Vagina (tissue), 2 donors: Measurements from ENCODE around the gene NEK5. TPM values are rescaled to one million over a fixed set of nuclear protein-coding genes. Genes with fewer than 3 reads are reported as not detected.

Source experiments
- DNase-seq, 2 donors: peaks; one replicate each; pipeline ENCODE4 v3.0.0-alpha.2; 2017; ENCODE audit errors: extremely low spot score in 2 of 2
- H3K27ac ChIP-seq: fragments of 200-600 bp; sonication (generic); one replicate; pipeline ENCODE4 v1.5.1; 2019
- H3K27me3 ChIP-seq: fragments of 200-600 bp; sonication (generic); one replicate; pipeline ENCODE4 v1.5.1; 2019
- H3K36me3 ChIP-seq, 2 donors: fragments of 200-600 bp; sonication (generic); one replicate each; pipeline ENCODE4 v1.5.1; 2017 to 2019
- H3K4me1 ChIP-seq: fragments of 200-600 bp; sonication (generic); one replicate; pipeline ENCODE4 v1.5.1; 2019
- H3K4me3 ChIP-seq, 2 donors: fragments of 200-600 bp; sonication (generic); 1 replicate in 1 of 2; 2 replicates in 1 of 2; pipeline ENCODE4 v1.5.1; 2016 to 2019
- H3K9me3 ChIP-seq: fragments of 200-600 bp; sonication (generic); one replicate; pipeline ENCODE4 v1.5.1; 2019
- POLR2A ChIP-seq, 2 donors: fragments of 450-650 bp; IDR thresholded peaks; one replicate each; pipeline ENCODE4 v1.6.1; 2017; ENCODE audit warnings: antibody characterized with exemption in 2 of 2, mild to moderate bottlenecking in 2 of 2, moderate library complexity in 2 of 2
- POLR2AphosphoS5 ChIP-seq, 2 donors: sonication (generic); formaldehyde crosslinking; IDR thresholded peaks; one replicate each; pipeline ENCODE4 v1.9.0; 2017; ENCODE audit warnings: antibody characterized with exemption in 2 of 2, mild to moderate bottlenecking in 2 of 2, low read depth in 1 of 2; ENCODE audit not compliant: insufficient read depth in 1 of 2
- intact Hi-C: fragments of 100-400 bp; cut with DNase I; formaldehyde crosslinking; loops from one replicate; pipeline ENCODE4 v1.15.1; 2023
- total RNA-seq: library from RNA; depleted of rRNA; stranded (reverse); fragments of >200 nt; gene quantifications from one replicate; pipeline ENCODE4 v1.2.3, GENCODE V29; 2016
- TF ChIP-seq, protein P1 (sequence below), 3 experiments: fragments of 450-650 bp in 2 of 3; fragments of 200-600 bp in 1 of 3; sonication (generic) in 1 of 3; IDR thresholded peaks; one replicate each; pipeline ENCODE4 v1.5.1; 2017 to 2019; ENCODE audit warnings: antibody characterized with exemption in 3 of 3, mild to moderate bottlenecking in 2 of 3, moderate library complexity in 2 of 3

NEK5 gene
- total RNA-seq, 1 donor from 2014 or later, result 0.98 TPM

DNA sequence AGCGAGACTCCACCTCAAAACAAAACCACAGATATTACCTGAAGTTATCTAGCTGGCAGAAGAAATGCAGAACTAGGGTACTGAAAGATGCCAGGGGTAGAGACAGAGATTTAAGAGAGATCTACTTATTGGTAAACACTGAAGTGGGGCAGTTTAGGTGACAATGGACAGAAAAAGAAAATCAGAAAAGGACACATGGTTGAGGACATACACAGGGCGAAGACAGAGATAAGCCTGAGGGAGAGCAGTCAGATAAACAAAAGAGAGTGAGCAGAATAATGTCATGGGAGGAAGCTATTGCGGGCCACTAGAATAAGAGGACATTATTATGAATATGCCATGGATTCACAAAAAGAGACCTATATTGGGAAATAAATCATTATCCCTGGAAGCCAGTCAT lies 3.3 kb downstream of the NEK5 start:
- peaks cover 12% of the 10 kb centered on the region for H3K4me1 ChIP-seq
- H3K9me3 ChIP-seq, result no peaks in the 10 kb centered on the region
- H3K27ac ChIP-seq, result no peak overlapping the region
- no peak overlapping the region for H3K4me3 ChIP-seq
- DNase-seq, result no peak
- TF ChIP-seq, protein P1, sequence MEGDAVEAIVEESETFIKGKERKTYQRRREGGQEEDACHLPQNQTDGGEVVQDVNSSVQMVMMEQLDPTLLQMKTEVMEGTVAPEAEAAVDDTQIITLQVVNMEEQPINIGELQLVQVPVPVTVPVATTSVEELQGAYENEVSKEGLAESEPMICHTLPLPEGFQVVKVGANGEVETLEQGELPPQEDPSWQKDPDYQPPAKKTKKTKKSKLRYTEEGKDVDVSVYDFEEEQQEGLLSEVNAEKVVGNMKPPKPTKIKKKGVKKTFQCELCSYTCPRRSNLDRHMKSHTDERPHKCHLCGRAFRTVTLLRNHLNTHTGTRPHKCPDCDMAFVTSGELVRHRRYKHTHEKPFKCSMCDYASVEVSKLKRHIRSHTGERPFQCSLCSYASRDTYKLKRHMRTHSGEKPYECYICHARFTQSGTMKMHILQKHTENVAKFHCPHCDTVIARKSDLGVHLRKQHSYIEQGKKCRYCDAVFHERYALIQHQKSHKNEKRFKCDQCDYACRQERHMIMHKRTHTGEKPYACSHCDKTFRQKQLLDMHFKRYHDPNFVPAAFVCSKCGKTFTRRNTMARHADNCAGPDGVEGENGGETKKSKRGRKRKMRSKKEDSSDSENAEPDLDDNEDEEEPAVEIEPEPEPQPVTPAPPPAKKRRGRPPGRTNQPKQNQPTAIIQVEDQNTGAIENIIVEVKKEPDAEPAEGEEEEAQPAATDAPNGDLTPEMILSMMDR (IDR thresholded peaks at IDR 0.05), result no peak
- TF ChIP-seq POLR2A (IDR thresholded peaks at IDR 0.05) (no peak), POLR2AphosphoS5 (IDR thresholded peaks at IDR 0.05; ENCODE audit: insufficient read depth in 1 of 2, low read depth in 1 of 2) (no peak)
- intact Hi-C loops, result loop anchor here (5.0 to 10.0 kb wide), 3 partner anchors 131 to 311 kb away; no protein-coding TSS in a partner anchor
- no peaks in the 10 kb centered on the region for H3K36me3 ChIP-seq
- H3K27me3 ChIP-seq, result no peaks in the 10 kb centered on the region

DNA sequence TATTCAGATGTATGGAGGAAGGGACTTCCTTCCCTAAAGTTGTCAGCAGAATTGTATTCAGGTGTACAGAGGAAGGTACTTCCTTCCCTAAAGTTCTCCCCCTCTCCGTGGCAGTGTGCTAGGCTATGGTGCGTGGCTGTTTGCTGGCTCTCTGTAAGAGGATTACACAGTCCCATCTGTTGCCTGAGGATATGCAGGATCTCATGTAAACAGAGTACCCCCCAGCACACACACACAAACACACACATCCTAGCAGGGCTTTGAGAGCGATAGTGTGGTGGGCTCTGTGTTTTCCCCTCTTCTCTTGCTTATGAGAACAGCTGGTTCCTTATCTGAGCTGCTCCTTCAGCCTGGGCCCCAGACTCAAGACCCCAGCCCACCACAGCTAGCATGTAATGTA lies 10.3 kb downstream of the NEK5 start:
- no peaks in the 10 kb centered on the region for H3K36me3 ChIP-seq
- TF ChIP-seq POLR2A (IDR thresholded peaks at IDR 0.05) (no peak), POLR2AphosphoS5 (IDR thresholded peaks at IDR 0.05; ENCODE audit: insufficient read depth in 1 of 2, low read depth in 1 of 2) (no peak)
- TF ChIP-seq, protein P1 (IDR thresholded peaks at IDR 0.05), result no peak
- H3K4me3 ChIP-seq, result no peak overlapping the region
- H3K4me1 ChIP-seq, result no peaks in the 10 kb centered on the region
- no peak overlapping the region for H3K27ac ChIP-seq
- intact Hi-C loops, result no loop called here
- DNase-seq, result no peak
- no peaks in the 10 kb centered on the region for H3K9me3 ChIP-seq
- no peaks in the 10 kb centered on the region for H3K27me3 ChIP-seq

DNA sequence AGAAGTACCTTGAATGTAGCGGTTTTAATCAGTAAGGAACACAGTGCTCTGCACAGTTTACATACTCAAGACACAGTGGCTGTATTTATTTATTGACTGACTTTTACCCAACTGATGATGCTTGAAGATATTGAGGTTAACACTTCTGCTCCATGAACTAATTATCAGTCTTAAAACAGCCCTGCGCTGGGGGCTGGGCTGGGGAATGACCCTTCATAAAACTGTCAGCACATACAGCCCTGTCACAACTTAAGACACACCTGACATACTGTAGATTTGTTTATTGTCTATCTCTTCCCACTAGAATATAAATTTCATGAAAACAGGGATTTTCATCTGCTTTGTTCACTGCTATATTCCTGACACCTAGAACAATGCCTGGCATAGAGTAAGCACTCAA lies 10.8 kb downstream of the NEK5 start:
- Histone ChIP-seq H3K9me3 (no peaks in the 10 kb centered on the region), H3K27ac (no peak overlapping the region), H3K4me3 (no peak overlapping the region), H3K27me3 (no peaks in the 10 kb centered on the region), H3K4me1 (no peaks in the 10 kb centered on the region), H3K36me3 (no peaks in the 10 kb centered on the region)
- TF ChIP-seq POLR2AphosphoS5 (IDR thresholded peaks at IDR 0.05; ENCODE audit: insufficient read depth in 1 of 2, low read depth in 1 of 2), result no peak
- TF ChIP-seq, protein P1 (IDR thresholded peaks at IDR 0.05), result no peak
- TF ChIP-seq POLR2A (IDR thresholded peaks at IDR 0.05), result no peak
- intact Hi-C loops, result no loop called here
- no peak for DNase-seq

DNA sequence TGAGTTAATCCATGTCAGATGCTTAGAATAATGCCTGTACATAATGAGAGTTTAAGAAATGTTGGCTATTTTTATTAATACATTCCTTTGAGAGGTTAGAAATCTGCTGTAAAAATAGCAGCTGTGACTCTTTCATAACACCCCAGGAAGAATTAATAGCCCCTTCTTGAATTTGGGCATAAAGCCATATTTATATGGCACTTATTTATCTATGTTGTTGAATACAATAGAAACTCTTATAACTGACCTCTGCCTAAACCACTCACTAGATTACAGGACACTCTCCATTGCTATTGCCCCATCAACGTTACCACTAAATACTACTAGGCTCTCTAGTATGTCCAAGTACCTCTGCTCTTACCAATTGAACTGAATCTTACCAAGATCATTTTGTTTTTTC lies 16.3 kb downstream of the NEK5 start:
- H3K27ac ChIP-seq, result no peak overlapping the region
- H3K36me3 ChIP-seq, result no peaks in the 10 kb centered on the region
- H3K27me3 ChIP-seq, result no peaks in the 10 kb centered on the region
- no peak for DNase-seq
- no peaks in the 10 kb centered on the region for H3K9me3 ChIP-seq
- TF ChIP-seq, protein P1 (IDR thresholded peaks at IDR 0.05), result no peak
- TF ChIP-seq POLR2A (IDR thresholded peaks at IDR 0.05), result no peak
- TF ChIP-seq POLR2AphosphoS5 (IDR thresholded peaks at IDR 0.05; ENCODE audit: insufficient read depth in 1 of 2, low read depth in 1 of 2), result no peak
- no peaks in the 10 kb centered on the region for H3K4me1 ChIP-seq
- H3K4me3 ChIP-seq, result no peak overlapping the region
- intact Hi-C loops, result no loop called here

DNA sequence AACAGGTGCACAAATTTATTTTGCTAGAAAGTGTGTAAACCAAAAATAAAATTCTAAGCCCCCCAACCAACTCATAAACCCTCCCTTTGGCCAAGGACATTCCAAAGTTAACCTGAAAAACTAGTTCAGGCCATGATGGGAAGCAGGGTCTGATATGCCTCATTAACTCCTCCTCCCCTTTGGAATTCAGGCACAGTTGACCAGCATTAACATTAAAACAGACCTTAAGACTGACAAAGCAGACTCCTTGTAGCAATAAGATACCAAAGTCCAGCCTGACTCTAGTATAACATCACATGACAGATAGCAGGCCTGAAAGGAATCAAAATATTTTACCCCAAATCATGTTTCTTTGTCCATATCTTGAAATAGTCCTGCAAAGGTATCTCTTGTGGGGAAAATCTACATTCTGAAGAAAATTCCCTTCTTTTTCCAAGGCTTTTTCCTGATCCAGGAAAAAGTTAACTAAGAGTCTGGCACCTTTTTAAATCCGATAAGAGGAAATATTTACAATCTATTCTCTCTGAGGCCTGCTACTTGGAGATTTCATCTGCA lies 19.7 kb downstream of the NEK5 start:
- no peaks in the 10 kb centered on the region for H3K27me3 ChIP-seq
- intact Hi-C loops, result no loop called here
- no peak overlapping the region for H3K27ac ChIP-seq
- no peaks in the 10 kb centered on the region for H3K36me3 ChIP-seq
- TF ChIP-seq, protein P1 (IDR thresholded peaks at IDR 0.05), result no peak
- TF ChIP-seq POLR2A (IDR thresholded peaks at IDR 0.05) (no peak), POLR2AphosphoS5 (IDR thresholded peaks at IDR 0.05; ENCODE audit: insufficient read depth in 1 of 2, low read depth in 1 of 2) (no peak)
- H3K4me1 ChIP-seq, result no peaks in the 10 kb centered on the region
- no peak for DNase-seq
- no peaks in the 10 kb centered on the region for H3K9me3 ChIP-seq
- no peak overlapping the region for H3K4me3 ChIP-seq
